Adipocyte (in vitro differentiated cells): ENCODE measurements around the gene LPAR1.

ENCODE experiments used
- DNase-seq: peaks from one replicate; pipeline ENCODE4 v3.0.0-alpha.2; 2015; ENCODE audit warnings: low read depth
- H3K27me3 ChIP-seq: replicated peaks from 2 replicates; pipeline ENCODE4 v1.7.0; 2013; ENCODE audit warnings: mild to moderate bottlenecking, low read length, moderate library complexity; ENCODE audit not compliant: control insufficient read depth, insufficient read depth
- H3K36me3 ChIP-seq: 2 replicates; pipeline ENCODE4 v1.7.0; 2013; ENCODE audit warnings: low read length, mild to moderate bottlenecking, moderate library complexity; ENCODE audit not compliant: control insufficient read depth, insufficient read depth, severe bottlenecking
- H3K4me1 ChIP-seq: 2 replicates; pipeline ENCODE4 v1.7.0; 2013; ENCODE audit warnings: mild to moderate bottlenecking, low read length, moderate library complexity; ENCODE audit not compliant: control insufficient read depth, insufficient read depth
- H3K4me3 ChIP-seq: 2 replicates; pipeline ENCODE4 v1.7.0; 2013; ENCODE audit warnings: mild to moderate bottlenecking, low read length, moderate library complexity
- H3K9ac ChIP-seq: 2 replicates; pipeline ENCODE4 v1.7.0; 2013; ENCODE audit warnings: mild to moderate bottlenecking, low read length, moderate library complexity
- H3K9me3 ChIP-seq: 2 replicates; pipeline ENCODE4 v1.7.0; 2013; ENCODE audit warnings: mild to moderate bottlenecking, low read length, moderate library complexity; ENCODE audit not compliant: control insufficient read depth

LPAR1 gene

GRCh38 chr9:110933350-110934001 lies 104.8 kb downstream of the LPAR1 start:
- Histone ChIP-seq H3K4me1 (peaks cover 46% of the 10 kb centered on the region), H3K9ac (no peak overlapping the region), H3K36me3 (peaks cover 26% of the 10 kb centered on the region), H3K27me3 (no peaks in the 10 kb centered on the region), H3K9me3 (peaks cover 5% of the 10 kb centered on the region), H3K4me3 (no peak overlapping the region)
- DNase-seq: peak; percentile 52

- DNase-seq: no peak
- no peaks in the 10 kb centered on the region for H3K27me3 ChIP-seq
- H3K4me3 ChIP-seq: no peak overlapping the region
- H3K9me3 ChIP-seq: peaks cover 5% of the 10 kb centered on the region
- H3K36me3 ChIP-seq: peaks cover 21% of the 10 kb centered on the region
- peaks cover 46% of the 10 kb centered on the region for H3K4me1 ChIP-seq
- H3K9ac ChIP-seq: no peak overlapping the region
Measured at GRCh38 chr9:110932863-110933262, 105.4 kb downstream of the LPAR1 start.

GRCh38 chr9:110928599-110928998 lies 109.7 kb downstream of the LPAR1 start:
- H3K36me3 ChIP-seq: peaks cover 26% of the 10 kb centered on the region
- peaks cover 5% of the 10 kb centered on the region for H3K9me3 ChIP-seq
- H3K4me1 ChIP-seq: peaks cover 20% of the 10 kb centered on the region
- H3K4me3 ChIP-seq: no peak overlapping the region
- DNase-seq: no peak
- no peaks in the 10 kb centered on the region for H3K27me3 ChIP-seq
- no peak overlapping the region for H3K9ac ChIP-seq

GRCh38 chr9:110926828-110927487 lies 111.3 kb downstream of the LPAR1 start:
- H3K4me1 ChIP-seq: peaks cover 18% of the 10 kb centered on the region

GRCh38 chr9:110923601-110924000 lies 114.7 kb downstream of the LPAR1 start:
- peaks cover 50% of the 10 kb centered on the region for H3K4me1 ChIP-seq
- no peak for DNase-seq
- H3K9ac ChIP-seq: no peak overlapping the region
- no peak overlapping the region for H3K4me3 ChIP-seq
- H3K36me3 ChIP-seq: peaks cover 12% of the 10 kb centered on the region
- H3K27me3 ChIP-seq: no peaks in the 10 kb centered on the region
- no peaks in the 10 kb centered on the region for H3K9me3 ChIP-seq

More at GRCh38 chr9:110926828-110927487, 111.3 kb downstream of the LPAR1 start:
- no peaks in the 10 kb centered on the region for H3K27me3 ChIP-seq
- peaks cover 21% of the 10 kb centered on the region for H3K36me3 ChIP-seq
- no peak overlapping the region for H3K4me3 ChIP-seq
- no peak for DNase-seq
- H3K9me3 ChIP-seq: peaks cover 5% of the 10 kb centered on the region
- H3K9ac ChIP-seq: no peak overlapping the region

GRCh38 chr9:110922145-110922544 lies 116.1 kb downstream of the LPAR1 start:
- Histone ChIP-seq H3K27me3 (no peaks in the 10 kb centered on the region), H3K36me3 (peaks cover 12% of the 10 kb centered on the region), H3K9ac (no peak overlapping the region), H3K9me3 (no peaks in the 10 kb centered on the region), H3K4me3 (no peak overlapping the region), H3K4me1 (peaks cover 58% of the 10 kb centered on the region)
- DNase-seq: no peak

- Histone ChIP-seq H3K9me3 (no peaks in the 10 kb centered on the region), H3K36me3 (peaks cover 12% of the 10 kb centered on the region), H3K27me3 (no peaks in the 10 kb centered on the region), H3K9ac (no peak overlapping the region), H3K4me1 (peaks cover 58% of the 10 kb centered on the region), H3K4me3 (no peak overlapping the region)
- DNase-seq: no peak
Measured at GRCh38 chr9:110921705-110922104, 116.6 kb downstream of the LPAR1 start.

- peaks cover 6% of the 10 kb centered on the region for H3K36me3 ChIP-seq
- H3K4me1 ChIP-seq: peaks cover 73% of the 10 kb centered on the region
- no peaks in the 10 kb centered on the region for H3K9me3 ChIP-seq
- peak; percentile 79 for DNase-seq
- peak overlapping the region; percentile 78 for H3K9ac ChIP-seq
- H3K27me3 ChIP-seq: no peaks in the 10 kb centered on the region
- peak overlapping the region; percentile 39 for H3K4me3 ChIP-seq
Measured at GRCh38 chr9:110919609-110920008, 118.7 kb downstream of the LPAR1 start.

GRCh38 chr9:110919050-110919435 lies 119.2 kb downstream of the LPAR1 start:
- Histone ChIP-seq H3K27me3 (no peaks in the 10 kb centered on the region), H3K4me3 (peak overlapping the region; percentile 39), H3K9ac (peak overlapping the region; percentile 78), H3K9me3 (no peaks in the 10 kb centered on the region), H3K36me3 (peaks cover 6% of the 10 kb centered on the region), H3K4me1 (peaks cover 78% of the 10 kb centered on the region)
- no peak for DNase-seq

- peak; percentile 79 for DNase-seq
- H3K36me3 ChIP-seq: peaks cover 2% of the 10 kb centered on the region
- no peak overlapping the region for H3K4me3 ChIP-seq
- peaks cover 82% of the 10 kb centered on the region for H3K4me1 ChIP-seq
- no peaks in the 10 kb centered on the region for H3K9me3 ChIP-seq
- no peaks in the 10 kb centered on the region for H3K27me3 ChIP-seq
- H3K9ac ChIP-seq: peak overlapping the region; percentile 78
Measured at GRCh38 chr9:110918316-110919049, 119.8 kb downstream of the LPAR1 start.

- DNase-seq: no peak
- no peaks in the 10 kb centered on the region for H3K27me3 ChIP-seq
- H3K36me3 ChIP-seq: peaks cover 2% of the 10 kb centered on the region
- H3K4me1 ChIP-seq: peaks cover 89% of the 10 kb centered on the region
- no peak overlapping the region for H3K9ac ChIP-seq
- no peaks in the 10 kb centered on the region for H3K9me3 ChIP-seq
- no peak overlapping the region for H3K4me3 ChIP-seq
Measured at GRCh38 chr9:110916403-110916802, 121.9 kb downstream of the LPAR1 start.
